Measurements from ENCODE around the gene STBD1. TPM values are rescaled to one million over a fixed set of nuclear protein-coding genes. Genes with fewer than 3 reads are reported as not detected.

Gene STBD1
- polyA plus RNA-seq, 1 donor from 2014 or later, result not detected

DNA sequence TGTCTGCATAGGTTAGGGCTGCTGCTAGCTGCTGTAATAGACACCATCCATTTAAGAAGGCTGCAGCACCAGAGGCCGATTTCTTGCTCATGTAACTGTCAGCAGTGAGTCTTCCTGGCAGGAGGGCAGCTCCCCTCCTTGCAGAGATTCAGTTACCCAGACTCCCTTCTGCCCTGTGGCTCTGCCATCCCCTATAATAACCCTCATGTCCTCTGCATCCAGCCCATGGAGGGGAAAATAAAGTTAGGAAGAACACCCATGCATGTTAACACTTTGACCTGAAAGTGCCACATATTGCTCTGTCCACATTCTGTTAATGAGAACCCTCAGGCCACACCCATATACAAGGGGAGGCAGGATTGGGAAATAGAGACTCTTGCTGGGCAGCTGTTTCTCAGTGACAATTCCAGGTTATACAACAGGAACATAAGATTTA, 5.4 kb downstream of the STBD1 start:
- Histone ChIP-seq H3K9ac (ENCODE audit: low read length) (no peak overlapping the region), H3K4me3 (ENCODE audit: low read length) (no peak overlapping the region), H3K36me3 (ENCODE audit: insufficient read depth, low read length) (no peaks in the 10 kb centered on the region), H3F3A (ENCODE audit: insufficient read depth, low read length, poor library complexity, severe bottlenecking) (no peaks in the 10 kb centered on the region), H4K20me1 (ENCODE audit: insufficient read depth) (no peaks in the 10 kb centered on the region), H2AFZ (ENCODE audit: low read depth, low read length) (no peak overlapping the region), H3K4me2 (ENCODE audit: low read length) (no peak overlapping the region), H3K27me3 (ENCODE audit: insufficient read depth, low read depth, low read length) (peaks cover 8% of the 10 kb centered on the region), H3K9me3 (ENCODE audit: low read length) (peaks cover 5% of the 10 kb centered on the region), H3K79me2 (replicated peaks; ENCODE audit: insufficient read depth, low read length) (no peaks in the 10 kb centered on the region), H3K27ac (ENCODE audit: low read length) (no peak overlapping the region), H3K9me2 (ENCODE audit: insufficient read depth, low read length) (no peaks in the 10 kb centered on the region)
- TF ChIP-seq MXI1 (conservative IDR thresholded peaks at IDR 0.05; ENCODE audit: poor library complexity, severe bottlenecking), result no peak

GRCh38 chr4:76312457-76312856, 5.9 kb downstream of the STBD1 start:
- no peak overlapping the region for H3K27ac ChIP-seq (ENCODE audit: low read length)
- H2AFZ ChIP-seq (ENCODE audit: low read depth, low read length), result no peak overlapping the region
- H3K36me3 ChIP-seq (ENCODE audit: insufficient read depth, low read length), result no peaks in the 10 kb centered on the region
- H3K9ac ChIP-seq (ENCODE audit: low read length), result no peak overlapping the region
- no peaks in the 10 kb centered on the region for H3K79me2 ChIP-seq (replicated peaks; ENCODE audit: insufficient read depth, low read length)
- H3K4me3 ChIP-seq (ENCODE audit: low read length), result no peak overlapping the region
- no peak overlapping the region for H3K4me2 ChIP-seq (ENCODE audit: low read length)
- H3K9me2 ChIP-seq (ENCODE audit: insufficient read depth, low read length), result no peaks in the 10 kb centered on the region
- no peaks in the 10 kb centered on the region for H4K20me1 ChIP-seq (ENCODE audit: insufficient read depth)
- TF ChIP-seq CTCF (IDR thresholded peaks at IDR 0.05; ENCODE audit: poor library complexity, severe bottlenecking) (no peak), TAF1 (IDR thresholded peaks at IDR 0.05; ENCODE audit: low read depth) (no peak), EP300 (conservative IDR thresholded peaks at IDR 0.05; ENCODE audit: poor library complexity, severe bottlenecking) (no peak), EZH2 (IDR thresholded peaks at IDR 0.05; ENCODE audit: borderline replicate concordance, insufficient read depth, low read length, poor library complexity, severe bottlenecking) (no peak), POLR2AphosphoS5 (IDR thresholded peaks at IDR 0.05) (no peak), SMC3 (conservative IDR thresholded peaks at IDR 0.05; ENCODE audit: poor library complexity) (no peak), RAD21 (conservative IDR thresholded peaks at IDR 0.05) (no peak), MXI1 (conservative IDR thresholded peaks at IDR 0.05; ENCODE audit: poor library complexity, severe bottlenecking) (no peak), REST (IDR thresholded peaks at IDR 0.05; ENCODE audit: borderline replicate concordance) (no peak)
- H3K9me3 ChIP-seq (ENCODE audit: low read length), result peaks cover 5% of the 10 kb centered on the region
- H3K27me3 ChIP-seq (ENCODE audit: insufficient read depth, low read depth, low read length), result peaks cover 3% of the 10 kb centered on the region
- no peaks in the 10 kb centered on the region for H3F3A ChIP-seq (ENCODE audit: insufficient read depth, low read length, poor library complexity, severe bottlenecking)

DNA sequence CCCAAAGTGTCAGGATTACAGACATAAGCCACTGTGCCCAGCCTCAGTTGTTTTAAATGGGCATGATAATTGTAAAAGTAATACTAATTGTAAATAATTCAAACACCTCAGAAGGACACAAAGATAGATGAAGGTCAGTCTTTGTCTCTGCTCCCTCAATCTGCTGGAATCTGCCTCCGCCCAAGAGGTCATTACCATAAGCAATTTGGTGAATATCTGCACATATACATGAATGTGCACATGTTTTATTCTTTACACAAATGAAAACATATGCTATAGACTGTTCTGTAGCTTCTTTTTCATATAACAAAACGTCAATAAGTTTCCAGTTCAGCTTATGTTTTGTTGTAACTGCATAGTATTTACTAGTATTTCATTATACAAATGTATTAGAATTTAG, 7.0 kb downstream of the STBD1 start:
- Histone ChIP-seq H3K79me2 (replicated peaks; ENCODE audit: insufficient read depth, low read length) (no peaks in the 10 kb centered on the region), H2AFZ (ENCODE audit: low read depth, low read length) (no peak overlapping the region), H3K9ac (ENCODE audit: low read length) (no peak overlapping the region), H3K36me3 (ENCODE audit: insufficient read depth, low read length) (no peaks in the 10 kb centered on the region), H3K9me3 (ENCODE audit: low read length) (peaks cover 5% of the 10 kb centered on the region), H3K4me3 (ENCODE audit: low read length) (no peak overlapping the region), H3K27me3 (ENCODE audit: insufficient read depth, low read depth, low read length) (no peaks in the 10 kb centered on the region), H4K20me1 (ENCODE audit: insufficient read depth) (no peaks in the 10 kb centered on the region), H3K4me2 (ENCODE audit: low read length) (no peak overlapping the region), H3F3A (ENCODE audit: insufficient read depth, low read length, poor library complexity, severe bottlenecking) (no peaks in the 10 kb centered on the region), H3K27ac (ENCODE audit: low read length) (no peak overlapping the region), H3K9me2 (ENCODE audit: insufficient read depth, low read length) (no peaks in the 10 kb centered on the region)
- no peak for TF ChIP-seq RAD21 (conservative IDR thresholded peaks at IDR 0.05)
